Right lobe of liver (tissue), 4 donors: ENCODE measurements around the gene IQCB1.

Experiments used
- POLR2A ChIP-seq: fragments of 450-650 bp; IDR thresholded peaks from one replicate; pipeline ENCODE4 v1.6.1; 2017; ENCODE audit warnings: antibody characterized with exemption, mild to moderate bottlenecking
- TF ChIP-seq, protein P1 (sequence below), 4 donors: fragments of 200-600 bp in 3 of 4; fragments of 450-650 bp in 1 of 4; IDR thresholded peaks; one replicate each; pipeline versions ENCODE4 v1.5.1 to v1.8.0; 2016 to 2022; ENCODE audit warnings: antibody characterized with exemption in 4 of 4, mild to moderate bottlenecking in 2 of 4
- donor health status: DM: no; HTN: no; CAD: no.
- donor health status: DM: no; HTN: no; CAD: no.
- donor health status: DM: no; HTN: yes; CAD: no.

DNA sequence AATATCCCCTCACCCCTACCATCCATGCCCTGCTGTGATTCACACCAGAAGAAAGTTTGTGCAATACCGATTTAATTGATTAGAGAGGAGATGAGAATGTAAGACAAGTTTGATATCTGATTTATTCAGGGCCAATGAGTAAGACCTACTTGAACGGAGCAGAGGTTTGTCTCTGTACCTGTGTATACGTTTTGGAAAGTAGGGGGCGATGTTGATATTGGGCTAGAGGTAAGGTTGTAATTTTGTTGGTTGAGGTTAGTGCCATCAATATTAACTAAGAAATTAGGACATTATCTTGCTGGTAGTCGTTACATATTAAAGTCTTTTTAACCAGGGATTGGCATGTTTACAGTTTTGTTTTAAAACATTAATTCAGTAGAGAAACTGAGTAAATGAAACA is 20.7 kb upstream of the IQCB1 start:
- TF ChIP-seq, protein P1, sequence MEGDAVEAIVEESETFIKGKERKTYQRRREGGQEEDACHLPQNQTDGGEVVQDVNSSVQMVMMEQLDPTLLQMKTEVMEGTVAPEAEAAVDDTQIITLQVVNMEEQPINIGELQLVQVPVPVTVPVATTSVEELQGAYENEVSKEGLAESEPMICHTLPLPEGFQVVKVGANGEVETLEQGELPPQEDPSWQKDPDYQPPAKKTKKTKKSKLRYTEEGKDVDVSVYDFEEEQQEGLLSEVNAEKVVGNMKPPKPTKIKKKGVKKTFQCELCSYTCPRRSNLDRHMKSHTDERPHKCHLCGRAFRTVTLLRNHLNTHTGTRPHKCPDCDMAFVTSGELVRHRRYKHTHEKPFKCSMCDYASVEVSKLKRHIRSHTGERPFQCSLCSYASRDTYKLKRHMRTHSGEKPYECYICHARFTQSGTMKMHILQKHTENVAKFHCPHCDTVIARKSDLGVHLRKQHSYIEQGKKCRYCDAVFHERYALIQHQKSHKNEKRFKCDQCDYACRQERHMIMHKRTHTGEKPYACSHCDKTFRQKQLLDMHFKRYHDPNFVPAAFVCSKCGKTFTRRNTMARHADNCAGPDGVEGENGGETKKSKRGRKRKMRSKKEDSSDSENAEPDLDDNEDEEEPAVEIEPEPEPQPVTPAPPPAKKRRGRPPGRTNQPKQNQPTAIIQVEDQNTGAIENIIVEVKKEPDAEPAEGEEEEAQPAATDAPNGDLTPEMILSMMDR (IDR thresholded peaks at IDR 0.05), result peak in 3 of 4 donors; percentile 16 to 31 (median 18)
- no peak for TF ChIP-seq POLR2A
